GM19328 (cell line): Measurements from ENCODE around the gene UCKL1.
"Not testable (repeated sequence)": the region's sequence is repeated elsewhere in the genome, so short reads cannot be mapped to it uniquely, and the experiment has no call there.

Source experiments
- ATAC-seq: cut with Tn5 transposase; IDR thresholded peaks from one replicate; pipeline ENCODE4 v1.9.1; 2021; ENCODE audit warnings: mild to moderate bottlenecking, moderate library complexity; ENCODE audit not compliant: unreplicated experiment

UCKL1 gene

DNA sequence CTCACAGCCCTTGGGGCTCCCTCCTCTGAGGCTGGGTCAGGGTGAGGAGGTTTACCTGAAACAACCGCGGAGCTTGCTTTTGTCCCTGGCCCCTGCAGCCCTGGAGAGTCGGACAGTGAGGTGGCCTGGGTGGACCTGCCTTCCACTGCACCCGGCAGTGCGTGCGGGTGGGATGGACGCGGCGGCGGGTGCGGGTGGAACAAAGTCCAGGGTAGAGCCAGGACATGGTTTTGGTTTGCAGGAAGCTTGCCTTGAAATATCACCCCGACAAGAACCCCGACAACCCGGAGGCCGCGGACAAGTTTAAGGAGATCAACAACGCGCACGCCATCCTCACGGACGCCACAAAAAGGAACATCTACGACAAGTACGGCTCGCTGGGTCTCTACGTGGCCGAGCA lies 27.1 kb downstream of the UCKL1 start:
- ATAC-seq, result no peak

DNA sequence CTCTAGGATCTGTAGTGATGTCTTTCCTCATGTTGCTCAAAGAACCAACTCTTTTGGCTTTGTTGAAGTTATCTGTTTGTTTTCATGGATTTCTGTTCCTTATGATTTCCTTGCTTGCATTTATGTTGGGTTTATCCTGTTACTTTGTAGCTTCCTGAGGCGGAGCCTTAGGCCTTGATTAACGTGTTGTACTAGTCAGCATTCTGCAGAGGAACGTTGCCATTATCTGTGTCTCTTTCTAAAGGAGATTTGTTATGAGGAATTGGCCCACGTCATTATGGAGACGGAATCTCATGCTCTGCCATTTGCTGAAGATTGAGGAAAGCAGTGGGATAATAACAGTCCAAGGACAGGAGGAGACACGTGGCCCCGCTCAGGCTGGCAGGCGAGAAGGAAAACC lies 29.9 kb downstream of the UCKL1 start:
- no peak for ATAC-seq

DNA sequence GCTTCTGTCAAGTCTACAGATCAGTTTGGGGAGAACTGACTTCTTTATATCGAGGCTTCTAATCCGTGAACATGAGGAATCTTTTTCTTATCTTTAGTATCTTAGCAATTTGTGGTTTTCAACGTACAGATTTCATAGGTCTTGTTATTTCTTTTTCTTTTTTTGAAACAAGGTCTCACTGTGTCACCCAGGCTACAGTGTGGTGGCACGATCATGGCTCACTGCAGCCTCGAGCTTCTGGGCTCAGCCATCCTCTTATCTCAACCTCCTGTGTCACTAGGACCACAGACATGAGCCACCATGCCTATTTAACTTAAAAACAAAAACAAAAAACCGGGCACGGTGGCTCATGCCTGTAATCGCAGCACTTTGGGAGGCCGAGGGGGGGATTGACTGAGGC lies 32.0 kb downstream of the UCKL1 start:
- no peak for ATAC-seq

DNA sequence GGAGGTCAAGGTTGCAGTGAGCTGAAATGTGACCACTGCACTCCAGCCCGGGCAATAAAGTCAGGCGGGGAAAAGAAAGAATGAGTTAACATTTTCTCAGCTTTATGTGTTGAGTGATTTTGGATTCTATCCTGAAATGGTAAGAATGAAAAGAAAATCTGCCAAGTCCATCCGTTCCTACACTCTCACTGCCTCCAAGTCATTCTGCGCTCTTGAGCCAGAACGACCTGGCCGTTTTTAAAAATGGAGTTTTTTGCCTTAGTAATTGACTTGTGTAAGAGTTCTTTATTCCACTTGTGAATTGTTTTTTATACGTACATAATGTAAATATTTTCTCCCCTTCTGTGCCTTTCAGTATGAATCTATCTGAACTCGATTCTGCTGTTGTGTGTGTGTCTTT lies 32.6 kb downstream of the UCKL1 start:
- ATAC-seq, result no peak

DNA sequence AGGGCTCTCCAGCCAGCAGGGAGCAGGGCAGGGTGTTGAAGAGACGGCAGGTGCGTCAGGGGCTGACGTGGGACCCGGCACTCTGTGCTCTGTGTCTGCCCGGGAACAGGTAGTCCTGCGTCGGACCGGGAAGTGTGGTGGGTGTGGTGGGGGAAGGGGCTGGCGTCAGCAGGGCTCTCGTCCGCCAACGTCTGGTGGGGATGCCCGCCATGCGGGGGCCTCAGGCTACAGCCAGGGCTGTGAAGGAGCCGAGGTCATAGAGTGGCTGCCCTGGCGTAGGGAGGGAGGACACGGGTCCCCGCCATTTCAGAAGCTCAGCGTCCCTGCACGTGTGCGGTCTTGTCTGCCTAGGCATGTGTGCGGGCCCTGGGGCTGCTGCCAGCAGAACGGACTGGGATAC lies 36.0 kb downstream of the UCKL1 start:
- ATAC-seq, result no peak

DNA sequence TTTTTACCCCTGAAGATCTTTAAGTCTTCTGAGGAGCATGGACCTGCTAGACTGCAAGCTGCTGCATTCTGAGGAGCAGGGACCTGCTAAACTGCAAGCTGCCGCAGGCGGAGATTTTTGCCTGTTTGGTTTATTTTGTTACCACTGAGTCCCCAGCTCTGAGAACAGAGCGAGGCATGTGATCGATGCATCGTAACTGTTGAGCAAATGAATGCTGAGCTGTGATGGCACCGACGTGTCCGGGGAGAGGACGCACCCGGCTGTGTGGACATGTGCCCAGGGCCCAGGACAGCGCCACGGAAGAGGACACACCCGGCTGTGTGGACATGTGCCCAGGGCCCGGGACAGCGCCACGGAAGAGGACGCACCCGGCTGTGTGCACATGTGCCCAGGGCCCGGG lies 37.1 kb downstream of the UCKL1 start:
- ATAC-seq, result no peak

DNA sequence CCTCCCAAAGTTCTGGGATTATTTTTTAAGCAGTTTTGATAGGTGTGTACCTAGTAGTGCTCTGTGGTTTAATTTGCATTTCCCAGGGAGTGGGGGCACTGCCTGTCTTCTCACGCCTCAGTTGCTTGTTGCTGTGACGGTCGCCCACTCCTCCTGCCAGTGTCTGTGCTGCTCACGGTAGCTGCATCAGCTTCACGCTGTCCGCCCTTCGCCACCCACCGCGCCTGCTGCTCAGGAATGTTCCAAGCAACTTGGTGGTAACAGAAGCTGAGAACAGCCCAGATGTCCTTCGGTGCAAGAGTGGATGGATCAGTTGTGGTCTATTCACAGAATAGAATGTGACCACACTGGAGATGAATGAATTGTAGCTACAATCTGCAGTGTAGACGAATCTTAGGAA lies 38.4 kb downstream of the UCKL1 start:
- no peak for ATAC-seq

DNA sequence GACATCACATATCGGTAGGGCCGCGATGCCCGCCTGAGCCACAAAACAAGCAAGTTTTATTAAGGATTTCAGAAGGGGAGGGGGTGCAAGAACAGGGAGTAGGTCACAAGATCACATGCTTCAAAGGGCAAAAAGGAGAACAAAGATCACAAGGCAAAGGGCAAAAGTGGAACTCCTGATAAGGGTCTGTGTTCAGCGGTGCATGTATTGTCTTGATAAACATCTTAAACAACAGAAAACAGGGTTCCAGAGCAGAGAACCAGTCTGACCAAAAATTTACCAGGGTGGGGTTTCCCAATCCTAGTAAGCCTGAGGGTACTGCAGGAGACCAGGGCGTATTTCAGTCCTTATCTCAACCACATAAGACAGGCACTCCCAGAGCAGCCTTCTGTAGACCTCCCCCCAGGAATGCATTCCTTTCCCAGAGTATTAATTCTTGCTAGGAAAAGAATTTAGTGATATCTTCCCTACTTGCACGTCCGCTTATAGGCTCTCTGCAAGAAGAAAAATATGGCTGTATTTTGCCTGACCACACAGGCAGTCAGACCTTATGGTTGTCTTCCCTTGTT lies 39.8 kb downstream of the UCKL1 start:
- not testable (repeated sequence) for ATAC-seq

DNA sequence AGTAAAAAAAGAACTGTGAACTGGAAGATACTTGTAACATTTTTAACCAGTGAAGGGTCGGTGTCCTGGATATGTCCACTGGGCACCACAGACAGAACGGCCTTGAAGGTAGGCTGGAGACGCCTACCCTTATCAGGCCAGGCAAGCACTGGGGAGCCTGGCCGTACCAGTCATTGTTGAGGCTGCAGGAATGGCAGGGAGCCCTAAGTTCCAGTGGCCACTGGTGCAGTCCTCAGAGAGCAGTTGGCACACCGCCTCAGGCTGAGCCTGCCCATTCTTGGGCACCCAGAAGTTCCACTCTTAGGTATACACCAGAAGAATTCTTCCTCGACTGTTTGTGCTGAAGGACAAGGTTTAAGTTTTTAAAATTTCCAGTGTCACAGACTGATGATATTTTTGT lies 40.7 kb downstream of the UCKL1 start:
- no peak for ATAC-seq

DNA sequence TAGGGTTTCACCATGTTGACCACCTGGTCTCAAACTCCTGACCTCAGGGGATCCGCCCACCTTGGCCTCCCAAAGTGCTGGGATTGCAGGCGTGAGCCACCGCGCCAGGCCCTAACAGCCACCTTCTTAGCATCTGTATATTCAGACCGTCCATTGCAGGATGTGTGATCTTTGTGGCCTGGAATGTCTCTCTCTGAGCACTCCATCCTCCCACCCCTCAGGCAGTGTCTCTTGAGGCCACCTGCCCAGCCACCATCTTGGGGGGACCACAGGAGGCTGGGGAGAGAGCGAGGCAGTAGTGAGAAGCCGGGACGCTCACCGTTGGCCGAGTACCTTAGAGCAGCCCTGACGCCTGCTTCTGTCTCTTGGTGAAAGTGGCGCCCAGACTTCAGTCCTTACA lies 42.4 kb downstream of the UCKL1 start:
- no peak for ATAC-seq

DNA sequence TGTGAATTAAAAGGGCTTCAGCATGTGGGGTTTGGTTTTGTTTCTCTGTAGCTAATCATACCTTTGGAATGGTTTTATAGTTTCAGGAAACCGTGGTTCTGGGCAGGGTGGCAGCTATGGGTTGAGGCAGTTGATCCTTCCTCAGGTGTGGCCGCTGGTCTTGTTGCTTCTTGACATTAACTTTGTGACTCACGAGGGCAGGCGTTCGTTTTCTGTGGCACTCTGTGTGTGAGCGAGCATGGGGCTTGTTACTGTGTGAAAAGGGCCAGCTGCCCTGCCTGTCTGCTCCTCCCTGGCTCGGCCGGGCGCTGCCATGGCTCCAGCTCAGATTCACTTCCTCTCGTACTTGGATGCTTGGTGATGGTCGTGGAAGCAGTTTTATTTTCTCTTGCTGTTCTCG lies 45.0 kb downstream of the UCKL1 start:
- ATAC-seq, result no peak

DNA sequence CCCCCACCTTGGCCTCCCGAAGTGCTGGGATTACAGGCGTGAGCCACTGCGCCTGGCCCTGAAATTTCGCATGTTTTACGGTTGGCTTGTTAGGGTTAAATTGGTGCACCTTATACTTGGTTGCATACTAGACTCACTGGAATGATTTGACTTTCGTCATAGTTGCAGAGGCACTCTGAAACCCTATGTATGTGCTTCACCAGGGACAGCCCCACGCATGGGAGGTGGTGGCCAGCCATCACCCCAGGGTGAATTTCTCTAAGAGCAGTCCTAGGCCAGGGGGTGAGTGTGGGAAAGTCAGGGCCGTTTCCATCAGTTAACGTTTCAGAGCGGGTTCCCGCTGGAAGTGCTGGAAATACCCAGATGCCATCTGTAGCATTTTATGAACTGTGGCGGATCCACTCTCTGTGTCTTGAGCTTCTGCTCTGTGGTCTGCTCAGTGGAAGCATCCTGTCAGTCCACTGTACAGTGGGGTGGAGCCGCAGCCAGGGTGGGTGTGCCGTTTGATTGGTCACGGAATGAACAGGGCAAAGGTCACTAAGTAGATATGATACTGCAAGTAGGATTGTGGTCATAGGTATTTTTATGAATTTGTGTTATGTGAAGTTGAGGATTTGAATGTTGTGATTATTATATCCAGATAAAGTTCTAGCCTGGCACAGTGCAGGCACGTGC lies 48.1 kb downstream of the UCKL1 start:
- ATAC-seq, result no peak

DNA sequence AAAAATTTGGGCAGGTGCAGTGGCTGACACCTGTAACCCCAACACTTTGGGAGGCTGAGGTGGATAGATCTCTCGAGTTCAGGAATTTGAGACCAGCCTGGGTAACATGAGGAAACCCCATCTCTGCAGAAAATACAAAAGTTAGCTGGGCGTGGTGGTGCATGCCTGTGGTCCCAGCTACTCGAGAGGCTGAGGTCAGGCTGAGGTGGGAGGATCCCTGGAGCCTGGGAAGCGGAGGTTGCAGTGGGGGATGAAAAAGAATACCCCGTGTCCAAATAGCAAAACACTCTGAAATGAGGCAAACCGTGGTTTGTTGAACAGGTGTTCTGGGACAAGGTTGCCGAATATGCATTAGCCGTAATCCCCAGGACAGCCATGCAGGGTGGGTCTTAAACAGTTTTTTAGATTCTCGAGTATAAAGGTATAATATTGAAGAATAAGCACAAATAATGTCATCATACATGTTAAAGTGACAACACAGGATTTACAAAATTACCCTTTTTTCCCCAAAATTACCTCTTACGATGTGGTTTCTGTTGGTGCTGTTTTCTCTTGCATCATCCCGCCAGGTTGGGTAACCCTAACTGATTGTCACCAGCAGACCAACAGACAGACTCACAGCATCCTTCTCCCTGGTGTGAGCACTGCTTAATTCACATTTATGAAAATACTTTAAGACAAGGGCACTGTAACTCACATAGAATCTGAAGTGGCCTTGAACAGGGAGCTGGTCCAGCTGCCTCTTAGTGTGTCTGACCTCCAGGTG lies 52.2 kb downstream of the UCKL1 start:
- no peak for ATAC-seq

DNA sequence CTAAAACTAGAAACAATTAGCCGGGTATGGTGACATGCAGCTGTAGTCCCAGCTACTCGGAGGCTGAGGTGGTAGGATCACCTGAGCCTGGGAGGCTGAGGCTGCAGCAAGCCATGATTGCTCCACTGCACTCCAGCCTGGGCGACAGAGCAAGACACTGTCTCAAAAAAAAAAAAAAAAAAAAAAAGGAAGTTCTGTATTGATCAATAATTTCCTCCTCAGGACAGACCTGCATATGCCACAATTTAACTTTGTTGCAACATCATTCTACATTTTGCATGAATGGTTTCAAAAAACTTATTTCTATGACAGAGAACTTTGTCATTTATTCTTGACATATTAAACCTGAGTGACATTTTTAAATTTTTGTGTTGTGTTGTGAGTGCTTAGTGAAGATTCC lies 55.8 kb downstream of the UCKL1 start:
- ATAC-seq, result no peak

DNA sequence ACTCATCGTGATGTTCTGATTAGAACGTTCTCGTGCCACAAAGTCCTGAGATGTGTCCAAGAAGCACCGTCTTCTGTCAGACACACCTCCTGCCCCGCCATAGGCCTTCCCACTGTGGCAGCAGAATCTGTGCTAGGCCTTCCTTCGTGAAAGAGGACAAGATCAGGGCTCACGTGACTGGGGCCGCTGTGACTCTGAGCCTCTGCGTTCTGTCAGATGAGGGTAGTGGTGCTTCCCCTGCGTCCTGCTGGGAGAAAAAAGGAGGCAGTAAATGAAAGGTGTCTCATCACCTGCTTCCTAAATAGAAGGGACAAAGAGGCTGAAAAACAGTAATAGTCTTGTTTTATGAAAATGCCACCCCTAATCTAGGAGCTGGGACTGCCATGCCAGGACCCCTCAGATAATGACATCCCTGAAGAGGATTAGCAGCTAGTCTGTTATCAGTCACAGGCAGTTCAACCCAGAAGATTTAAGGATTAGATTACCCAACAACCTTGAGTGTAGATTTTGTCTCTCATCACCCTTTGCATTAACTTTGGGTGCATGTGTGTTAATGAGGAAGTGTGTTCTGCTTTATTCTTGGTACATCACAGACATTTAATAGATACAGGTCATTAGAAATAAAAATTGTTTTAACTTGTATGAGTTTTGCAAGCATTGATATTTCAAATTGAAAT lies 57.2 kb downstream of the UCKL1 start:
- ATAC-seq, result no peak

DNA sequence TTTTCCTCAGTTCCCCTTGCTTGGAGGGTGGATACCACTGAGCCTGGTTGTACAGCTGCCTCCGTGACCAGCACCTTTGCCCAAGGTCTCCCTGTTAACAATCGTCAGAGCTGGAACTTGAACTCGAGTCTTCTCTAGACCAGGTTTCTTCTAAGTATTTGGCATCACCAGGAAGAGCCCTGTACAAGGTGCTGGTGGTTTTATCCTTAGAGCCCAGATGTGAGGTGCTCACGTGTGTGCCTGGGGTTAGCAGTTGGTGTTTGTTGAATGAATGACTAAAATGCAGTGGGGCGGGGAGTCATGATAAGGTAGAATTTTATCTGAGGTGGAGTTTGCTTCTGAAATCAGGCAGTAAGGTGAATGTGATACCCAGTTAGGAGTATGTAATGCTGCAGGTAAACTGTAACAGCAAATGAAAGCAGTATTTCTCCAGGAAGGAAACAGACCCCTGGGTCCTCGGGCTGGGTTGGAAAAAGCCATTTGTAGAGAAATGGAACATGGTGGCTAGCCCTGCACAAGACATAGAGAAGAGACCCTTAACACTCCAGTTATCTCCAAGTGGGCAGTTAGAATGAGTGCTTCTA lies 58.1 kb downstream of the UCKL1 start:
- ATAC-seq, result no peak

DNA sequence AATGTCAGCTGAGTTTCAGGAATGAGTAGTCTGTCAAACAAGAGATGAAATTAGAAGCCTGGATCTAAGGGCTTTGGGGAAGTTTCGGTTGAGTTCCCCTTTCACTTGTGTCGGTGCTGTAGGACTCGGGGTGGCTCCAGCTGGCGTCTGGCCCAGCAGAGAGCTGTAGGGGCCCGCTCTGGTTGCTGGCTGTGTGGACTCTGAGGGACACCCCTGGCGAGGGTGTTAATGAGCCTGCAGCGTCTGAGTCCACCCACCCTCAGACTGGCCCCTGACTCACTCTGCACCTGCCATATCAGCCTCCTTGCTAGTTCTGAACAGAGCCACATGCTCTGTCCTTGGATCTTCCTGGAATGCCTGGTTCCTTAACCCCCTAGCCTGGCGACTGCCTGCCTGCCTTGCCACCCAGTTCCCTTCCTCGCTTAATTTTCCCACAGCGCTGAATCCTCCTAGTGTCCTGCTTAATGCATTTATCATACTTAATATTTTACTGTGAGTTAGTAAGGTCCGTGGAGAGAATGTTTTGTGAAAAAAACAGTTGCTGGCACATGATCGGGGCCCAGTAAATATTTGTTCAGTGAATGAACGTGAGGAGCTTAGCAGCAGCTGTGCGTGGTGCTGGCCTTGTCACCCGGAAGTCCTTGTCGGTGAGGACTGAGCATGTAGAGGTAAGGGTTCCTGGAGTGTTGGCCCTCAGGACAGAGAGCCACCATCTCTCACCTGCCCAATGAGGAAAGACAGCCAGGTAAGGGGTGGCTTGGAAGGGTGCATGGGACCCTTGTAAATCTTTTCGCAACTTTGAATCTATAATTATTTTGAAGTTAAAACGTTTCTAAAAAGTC lies 59.7 kb downstream of the UCKL1 start:
- no peak for ATAC-seq

DNA sequence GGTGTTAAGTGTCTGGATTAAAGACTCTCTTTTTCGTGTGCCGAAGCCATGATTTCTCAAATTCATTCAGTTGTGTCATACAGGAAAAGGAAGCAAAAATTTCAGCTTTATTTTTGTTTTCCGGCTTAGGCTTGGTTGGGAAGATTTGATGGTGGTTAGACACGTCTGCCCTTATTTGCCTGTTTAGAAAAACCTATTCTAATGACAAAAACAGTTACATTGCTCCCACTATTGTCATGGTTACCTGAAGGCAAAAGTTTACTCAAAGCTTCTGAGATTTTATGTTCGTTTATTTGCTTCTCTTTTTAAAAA lies 60.3 kb downstream of the UCKL1 start:
- no peak for ATAC-seq

DNA sequence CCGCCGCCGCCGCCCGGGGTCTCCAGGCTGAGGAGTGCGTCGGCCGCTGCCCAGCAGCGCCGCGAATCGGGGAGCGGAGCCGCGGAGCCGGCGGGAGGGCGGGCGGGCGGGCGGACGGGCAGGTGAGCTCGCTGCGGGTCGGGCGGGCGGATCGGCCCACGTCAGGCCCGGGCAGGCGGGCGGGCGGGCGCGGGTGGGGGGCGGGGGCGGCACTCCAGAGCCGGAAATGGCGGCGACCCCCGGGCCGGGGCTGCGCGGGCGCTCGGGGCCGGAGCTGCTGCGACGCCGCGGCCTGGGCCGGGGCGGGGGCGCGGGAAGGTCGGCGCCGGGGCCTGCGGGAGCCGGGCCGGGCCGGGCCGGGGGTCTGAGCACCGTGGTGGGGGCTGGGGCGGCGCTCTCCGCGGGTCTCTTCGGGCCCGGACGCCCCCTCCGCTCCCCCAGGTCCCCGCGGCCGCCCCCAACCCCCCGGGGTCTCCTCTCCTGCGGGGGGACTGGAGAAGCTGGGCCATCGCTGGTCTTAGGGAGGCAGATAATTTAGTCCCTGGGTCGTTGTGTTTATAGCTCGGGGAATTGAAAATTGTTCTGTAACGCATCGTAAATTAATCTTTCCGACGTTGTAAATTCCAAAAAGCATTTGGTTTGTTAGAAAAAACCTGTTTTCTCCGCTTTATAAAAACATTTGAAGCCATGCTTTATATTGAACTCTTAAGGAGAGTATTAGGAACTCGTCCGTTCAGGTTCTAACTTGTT lies 60.8 kb downstream of the UCKL1 start:
- peak; percentile 15 for ATAC-seq
